CD4-positive, alpha-beta T cell treated with Interferon gamma for 1 hour (primary cell): ENCODE data around the gene MDM2.

ENCODE experiments used
- DNase-seq: peaks from one replicate; pipeline ENCODE4 v3.0.0-alpha.2; 2020

Gene MDM2

GRCh38 chr12:68882251-68882964 is 74.4 kb downstream of the MDM2 start:
- DNase-seq: no peak

GRCh38 chr12:68883151-68883550 is 75.2 kb downstream of the MDM2 start:
- no peak for DNase-seq

- no peak for DNase-seq
Observed at GRCh38 chr12:68884251-68884650, 76.3 kb downstream of the MDM2 start.

GRCh38 chr12:68885381-68885780 is 77.4 kb downstream of the MDM2 start:
- no peak for DNase-seq

GRCh38 chr12:68886636-68887572 is 78.9 kb downstream of the MDM2 start:
- DNase-seq: no peak

- DNase-seq: no peak
Observed at GRCh38 chr12:68887641-68888040, 79.7 kb downstream of the MDM2 start.

- DNase-seq: no peak
Observed at GRCh38 chr12:68888243-68888642, 80.3 kb downstream of the MDM2 start.

- DNase-seq: no peak
Observed at GRCh38 chr12:68890701-68891113, 82.7 kb downstream of the MDM2 start.

- no peak for DNase-seq
Observed at GRCh38 chr12:68891141-68891540, 83.2 kb downstream of the MDM2 start.

- DNase-seq: no peak
Observed at GRCh38 chr12:68893201-68893600, 85.2 kb downstream of the MDM2 start.

GRCh38 chr12:68893741-68894140 is 85.8 kb downstream of the MDM2 start:
- no peak for DNase-seq

GRCh38 chr12:68894276-68894855 is 86.4 kb downstream of the MDM2 start:
- no peak for DNase-seq

- no peak for DNase-seq
Observed at GRCh38 chr12:68896881-68897540, 89.0 kb downstream of the MDM2 start.

- no peak for DNase-seq
Observed at GRCh38 chr12:68899251-68899771, 91.3 kb downstream of the MDM2 start.

GRCh38 chr12:68900241-68900640 is 92.3 kb downstream of the MDM2 start:
- no peak for DNase-seq
